ENCODE results near the gene ZNF527.
"Not testable (repeated sequence)": the region's sequence is repeated elsewhere in the genome, so short reads cannot be mapped to it uniquely, and the experiment has no call there.

ZNF527 gene

GRCh38 chr19:37361994-37362393 lies 8.9 kb upstream of the ZNF527 start:
- Histone ChIP-seq H3K4me3 (ENCODE audit: low read length) (no peak overlapping the region), H3K36me3 (ENCODE audit: control insufficient read depth, insufficient read depth, low read length) (peaks cover 4% of the 10 kb centered on the region; the same call in 1 of the 2 replicates), H3K27me3 (ENCODE audit: control insufficient read depth, insufficient read depth, low read length) (no peaks in the 10 kb centered on the region), H3K4me1 (ENCODE audit: control insufficient read depth, insufficient read depth, low read length) (no peaks in the 10 kb centered on the region), H3K27ac (ENCODE audit: low read length) (no peak overlapping the region), H3K9me3 (ENCODE audit: control insufficient read depth, insufficient read depth, low read length) (peaks cover 3% of the 10 kb centered on the region; the same call in 1 of the 2 replicates)
- no peak for DNase-seq (ENCODE audit: low read depth, low spot score)
- WGBS (ENCODE audit: insufficient coverage, insufficient read length): no CpG with 5 or more reads among the region's 1 CpG

- no CpG with 5 or more reads among the region's 6 CpGs for WGBS (ENCODE audit: insufficient coverage, insufficient read length)
- Histone ChIP-seq H3K27ac (ENCODE audit: low read length) (no peak overlapping the region), H3K4me1 (ENCODE audit: control insufficient read depth, insufficient read depth, low read length) (no peaks in the 10 kb centered on the region), H3K36me3 (ENCODE audit: control insufficient read depth, insufficient read depth, low read length) (peaks cover 4% of the 10 kb centered on the region; the same call in 1 of the 2 replicates), H3K4me3 (ENCODE audit: low read length) (no peak overlapping the region), H3K9me3 (ENCODE audit: control insufficient read depth, insufficient read depth, low read length) (peaks cover 3% of the 10 kb centered on the region; the same call in 1 of the 2 replicates), H3K27me3 (ENCODE audit: control insufficient read depth, insufficient read depth, low read length) (no peaks in the 10 kb centered on the region)
- peak; percentile 50 for DNase-seq (ENCODE audit: low read depth, low spot score)
Measured at GRCh38 chr19:37362733-37363132, 8.2 kb upstream of the ZNF527 start.

- WGBS (ENCODE audit: insufficient coverage, insufficient read length): no CpG with 5 or more reads among the region's 18 CpGs
- H3K36me3 ChIP-seq (ENCODE audit: control insufficient read depth, insufficient read depth, low read length); H3K27me3 ChIP-seq (ENCODE audit: control insufficient read depth, insufficient read depth, low read length); H3K27ac ChIP-seq (ENCODE audit: low read length); DNase-seq (ENCODE audit: low read depth, low spot score); H3K4me1 ChIP-seq (ENCODE audit: control insufficient read depth, insufficient read depth, low read length); H3K9me3 ChIP-seq (ENCODE audit: control insufficient read depth, insufficient read depth, low read length): not testable (repeated sequence)
- peak overlapping the region; percentile 71; the same call in 1 of the 2 replicates for H3K4me3 ChIP-seq (ENCODE audit: low read length)
Measured at GRCh38 chr19:37370386-37370879, 466 bp upstream of the ZNF527 start.

DNA sequence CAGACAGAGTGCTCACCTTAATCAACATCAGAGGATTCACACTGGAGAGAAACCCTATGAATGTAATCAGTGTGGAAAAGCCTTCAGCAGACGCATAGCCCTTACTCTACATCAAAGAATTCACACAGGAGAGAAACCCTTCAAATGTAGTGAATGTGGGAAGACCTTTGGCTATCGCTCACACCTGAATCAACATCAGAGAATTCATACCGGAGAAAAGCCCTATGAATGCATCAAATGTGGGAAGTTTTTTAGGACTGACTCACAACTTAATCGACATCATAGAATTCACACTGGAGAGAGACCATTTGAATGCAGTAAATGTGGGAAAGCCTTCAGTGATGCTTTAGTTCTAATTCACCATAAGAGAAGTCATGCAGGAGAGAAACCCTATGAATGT lies 18.3 kb downstream of the ZNF527 start:
- Histone ChIP-seq H3K27me3 (ENCODE audit: control insufficient read depth, insufficient read depth, low read length) (no peaks in the 10 kb centered on the region), H3K27ac (ENCODE audit: low read length) (no peak overlapping the region), H3K36me3 (ENCODE audit: control insufficient read depth, insufficient read depth, low read length) (peaks cover 3% of the 10 kb centered on the region; the same call in 1 of the 2 replicates), H3K9me3 (ENCODE audit: control insufficient read depth, insufficient read depth, low read length) (peaks cover 7% of the 10 kb centered on the region; the same call in 1 of the 2 replicates), H3K4me1 (ENCODE audit: control insufficient read depth, insufficient read depth, low read length) (no peaks in the 10 kb centered on the region), H3K4me3 (ENCODE audit: low read length) (no peak overlapping the region)
- WGBS (ENCODE audit: insufficient coverage, insufficient read length): no CpG with 5 or more reads among the region's 4 CpGs
- no peak for DNase-seq (ENCODE audit: low read depth, low spot score)

- H3K4me3 ChIP-seq (ENCODE audit: low read length); H3K9me3 ChIP-seq (ENCODE audit: control insufficient read depth, insufficient read depth, low read length); H3K27me3 ChIP-seq (ENCODE audit: control insufficient read depth, insufficient read depth, low read length); H3K27ac ChIP-seq (ENCODE audit: low read length); DNase-seq (ENCODE audit: low read depth, low spot score); H3K4me1 ChIP-seq (ENCODE audit: control insufficient read depth, insufficient read depth, low read length); H3K36me3 ChIP-seq (ENCODE audit: control insufficient read depth, insufficient read depth, low read length): not testable (repeated sequence)
- WGBS (ENCODE audit: insufficient coverage, insufficient read length): no CpG with 5 or more reads among the region's 6 CpGs
Measured at GRCh38 chr19:37391399-37391798, 20.5 kb downstream of the ZNF527 start.

- Histone ChIP-seq H3K4me3 (ENCODE audit: low read length) (no peak overlapping the region), H3K4me1 (ENCODE audit: control insufficient read depth, insufficient read depth, low read length) (no peaks in the 10 kb centered on the region), H3K27me3 (ENCODE audit: control insufficient read depth, insufficient read depth, low read length) (no peaks in the 10 kb centered on the region), H3K27ac (ENCODE audit: low read length) (no peak overlapping the region), H3K36me3 (ENCODE audit: control insufficient read depth, insufficient read depth, low read length) (no peaks in the 10 kb centered on the region), H3K9me3 (ENCODE audit: control insufficient read depth, insufficient read depth, low read length) (peaks cover 5% of the 10 kb centered on the region)
- no peak for DNase-seq (ENCODE audit: low read depth, low spot score)
- WGBS (ENCODE audit: insufficient coverage, insufficient read length): no CpG with 5 or more reads among the region's 1 CpG
Measured at GRCh38 chr19:37401078-37401477, 30.2 kb downstream of the ZNF527 start.

DNA sequence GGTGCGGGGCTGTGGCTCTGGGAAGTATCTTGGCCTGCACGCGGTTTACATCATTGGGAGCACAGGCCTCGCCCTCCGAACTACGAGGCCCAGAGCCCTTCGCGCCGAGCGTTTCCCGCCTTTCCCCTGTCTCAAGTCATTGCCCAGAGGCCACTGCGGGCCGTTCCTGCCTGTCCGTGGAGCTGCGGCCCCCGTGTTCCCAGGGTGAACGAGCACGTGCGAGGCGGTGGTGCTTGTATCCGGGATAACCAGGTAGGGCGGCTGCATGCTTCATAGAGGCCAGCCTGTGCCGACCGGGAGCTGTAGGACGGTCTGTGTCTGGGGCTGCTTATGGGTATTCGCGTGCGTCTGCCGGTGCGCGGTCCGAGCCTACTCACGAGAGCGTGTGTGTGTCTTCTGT lies 32.5 kb downstream of the ZNF527 start:
- Histone ChIP-seq H3K4me3 (ENCODE audit: low read length) (no peak overlapping the region), H3K9me3 (ENCODE audit: control insufficient read depth, insufficient read depth, low read length) (peaks cover 5% of the 10 kb centered on the region), H3K4me1 (ENCODE audit: control insufficient read depth, insufficient read depth, low read length) (no peaks in the 10 kb centered on the region), H3K27me3 (ENCODE audit: control insufficient read depth, insufficient read depth, low read length) (no peaks in the 10 kb centered on the region), H3K36me3 (ENCODE audit: control insufficient read depth, insufficient read depth, low read length) (no peaks in the 10 kb centered on the region), H3K27ac (ENCODE audit: low read length) (no peak overlapping the region)
- no CpG with 5 or more reads among the region's 34 CpGs for WGBS (ENCODE audit: insufficient coverage, insufficient read length)
- DNase-seq (ENCODE audit: low read depth, low spot score): no peak

- not testable (repeated sequence) for H3K9me3 ChIP-seq (ENCODE audit: control insufficient read depth, insufficient read depth, low read length); H3K4me1 ChIP-seq (ENCODE audit: control insufficient read depth, insufficient read depth, low read length); H3K27ac ChIP-seq (ENCODE audit: low read length); H3K36me3 ChIP-seq (ENCODE audit: control insufficient read depth, insufficient read depth, low read length); DNase-seq (ENCODE audit: low read depth, low spot score); H3K4me3 ChIP-seq (ENCODE audit: low read length); H3K27me3 ChIP-seq (ENCODE audit: control insufficient read depth, insufficient read depth, low read length)
- no CpG with 5 or more reads among the region's 6 CpGs for WGBS (ENCODE audit: insufficient coverage, insufficient read length)
Measured at GRCh38 chr19:37406140-37406846, 35.4 kb downstream of the ZNF527 start.

- no peaks in the 10 kb centered on the region for H3K4me1 ChIP-seq (ENCODE audit: control insufficient read depth, insufficient read depth, low read length)
- no peak overlapping the region for H3K27ac ChIP-seq (ENCODE audit: low read length)
- no peak overlapping the region for H3K4me3 ChIP-seq (ENCODE audit: low read length)
- WGBS (ENCODE audit: insufficient coverage, insufficient read length): no CpG with 5 or more reads among the region's 2 CpGs
- H3K36me3 ChIP-seq (ENCODE audit: control insufficient read depth, insufficient read depth, low read length): no peaks in the 10 kb centered on the region
- no peaks in the 10 kb centered on the region for H3K27me3 ChIP-seq (ENCODE audit: control insufficient read depth, insufficient read depth, low read length)
- no peak for DNase-seq (ENCODE audit: low read depth, low spot score)
- H3K9me3 ChIP-seq (ENCODE audit: control insufficient read depth, insufficient read depth, low read length): peaks cover 3% of the 10 kb centered on the region; the same call in 1 of the 2 replicates
Measured at GRCh38 chr19:37412700-37413099, 41.8 kb downstream of the ZNF527 start.

DNA sequence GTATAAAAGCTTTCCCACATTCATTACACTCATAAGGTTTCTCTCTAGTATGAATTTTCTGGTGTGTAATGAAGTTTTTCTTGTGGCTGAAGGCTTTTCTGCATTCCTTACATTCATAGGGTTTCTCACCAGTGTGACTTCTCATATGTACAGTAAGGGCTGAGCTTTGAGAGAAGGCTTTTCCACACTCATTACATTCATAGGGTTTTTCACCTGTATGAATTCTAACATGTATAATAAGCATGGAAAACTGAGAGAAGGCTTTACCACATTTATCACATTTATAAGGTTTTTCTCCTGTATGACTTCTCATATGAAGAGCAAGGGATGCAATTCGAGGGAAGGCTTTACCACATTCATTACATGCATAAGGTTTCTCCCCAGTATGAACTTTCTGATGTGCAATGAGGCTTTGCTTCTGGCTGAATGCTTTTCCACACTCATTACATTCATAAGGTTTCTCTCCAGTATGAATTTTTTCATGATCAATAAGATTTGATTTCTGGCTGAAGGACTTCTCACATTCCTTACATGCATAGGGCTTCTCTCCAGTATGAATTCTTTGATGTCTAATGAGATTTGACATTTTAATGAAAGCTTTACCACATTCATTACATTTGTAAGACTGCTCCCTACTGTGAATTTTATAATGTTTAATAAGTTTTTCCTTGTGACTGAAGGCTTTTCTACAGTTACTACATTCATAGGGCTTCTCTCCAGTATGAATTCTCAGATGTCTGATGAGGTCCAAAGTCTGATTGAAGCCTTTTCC lies 42.6 kb downstream of the ZNF527 start:
- Histone ChIP-seq H3K27ac (ENCODE audit: low read length) (no peak overlapping the region), H3K36me3 (ENCODE audit: control insufficient read depth, insufficient read depth, low read length) (no peaks in the 10 kb centered on the region), H3K9me3 (ENCODE audit: control insufficient read depth, insufficient read depth, low read length) (peaks cover 2% of the 10 kb centered on the region; the same call in 1 of the 2 replicates), H3K4me3 (ENCODE audit: low read length) (no peak overlapping the region), H3K4me1 (ENCODE audit: control insufficient read depth, insufficient read depth, low read length) (no peaks in the 10 kb centered on the region), H3K27me3 (ENCODE audit: control insufficient read depth, insufficient read depth, low read length) (no peaks in the 10 kb centered on the region)
- WGBS (ENCODE audit: insufficient coverage, insufficient read length): no CpG with 5 or more reads among the region's 1 CpG
- DNase-seq (ENCODE audit: low read depth, low spot score): no peak
